HCT116 (cell line): ENCODE results near the gene ADAMTS6. TPM values are rescaled to one million over a fixed set of nuclear protein-coding genes. Genes with fewer than 3 reads are reported as not detected.

Experiments used
- ATAC-seq: fragments of 200-7000 bp; cut with Tn5 transposase; 2 replicates; pipeline ENCODE4 v1.9.1; 2020; ENCODE audit warnings: mild to moderate bottlenecking, moderate library complexity
- BruUV-seq: library from RNA; stranded (reverse); fragments of 400-500 nt; replicated peaks from 2 replicates; lab custom pipeline; 2021; lab: Mats Ljungman, UMichigan
- CTCF ChIA-PET: fragments of 300-600 bp; sonication (Branson Sonifier 250); formaldehyde crosslinking; loops from one replicate; lab custom pipeline; 2021; ENCODE audit warnings: antibody characterized with exemption; lab: Charles Lee
- POLR2A ChIA-PET: fragments of 300-600, 350-600 bp; sonication (Branson Sonifier 250); formaldehyde crosslinking; loops from one replicate; lab custom pipeline; 2021; ENCODE audit warnings: antibody characterized with exemption; lab: Charles Lee
- RAD21 ChIA-PET, 2 experiments: fragments of 300-600 bp; sonication (Branson Sonifier 250); formaldehyde crosslinking; loops; one replicate each; lab custom pipeline; 2023; ENCODE audit warnings: low total read pairs in 2 of 2; ENCODE audit not compliant: uncharacterized antibody in 2 of 2, unreplicated experiment in 2 of 2, low non-redundant PET in 1 of 2; lab: Charles Lee
- DNase-seq: peaks from one replicate; pipeline ENCODE4 v3.0.0-alpha.2; 2010; ENCODE audit warnings: low read depth, low spot score
- H2AFZ ChIP-seq: fragments of 200-600 bp; shearing (Covaris generic), sonication (generic); 2 replicates; pipeline ENCODE4 v1.6.1; 2017; ENCODE audit warnings: low read depth, mixed run types, mixed read lengths, antibody characterized with exemption, low read length; ENCODE audit not compliant: poor library complexity, severe bottlenecking
- H3K27ac ChIP-seq: 2 replicates; pipeline ENCODE4 v1.5.1; 2012; ENCODE audit warnings: low read depth, low read length
- H3K27me3 ChIP-seq: fragments of 200-600 bp; sonication (generic); 2 replicates; pipeline ENCODE4 v1.6.1; 2016; ENCODE audit warnings: mixed run types, low read length, mixed read lengths; ENCODE audit not compliant: insufficient read depth
- H3K36me3 ChIP-seq, 2 experiments: fragments of 200-500 bp in 1 of 2; fragments of 200-600 bp in 1 of 2; sonication (Bioruptor generic) in 1 of 2; sonication (generic) in 1 of 2; 2 replicates each; pipeline versions ENCODE4 v1.5.1 to v1.6.1; 2014 to 2016; ENCODE audit warnings: low read length in 2 of 2, inconsistent platforms in 1 of 2, mixed read lengths in 1 of 2, mixed run types in 1 of 2; ENCODE audit not compliant: insufficient read depth in 2 of 2, control insufficient read depth in 1 of 2
- H3K4me1 ChIP-seq, 2 experiments: fragments of 200-600 bp in 1 of 2; sonication (generic) in 1 of 2; 2 replicates each; pipeline versions ENCODE4 v1.5.1 to v1.6.1; 2012 to 2017; ENCODE audit warnings: low read length in 2 of 2, inconsistent platforms in 1 of 2, mild to moderate bottlenecking in 1 of 2, mixed read lengths in 1 of 2, mixed run types in 1 of 2, moderate library complexity in 1 of 2; ENCODE audit not compliant: insufficient read depth in 2 of 2, control insufficient read depth in 1 of 2
- H3K4me2 ChIP-seq: fragments of 200-600 bp; sonication (generic); 2 replicates; pipeline ENCODE4 v1.6.1; 2017; ENCODE audit warnings: mixed run types, low read length, mixed read lengths
- H3K4me3 ChIP-seq, 2 experiments: fragments of 200-600 bp in 1 of 2; sonication (generic) in 1 of 2; replicated peaks in 1 of 2; 2 replicates each; pipeline ENCODE4 v1.5.1; 2011 to 2016; ENCODE audit warnings: low read length in 2 of 2, control low read depth in 1 of 2, low read depth in 1 of 2, mild to moderate bottlenecking in 1 of 2, mixed read lengths in 1 of 2, mixed run types in 1 of 2
- H3K79me2 ChIP-seq: fragments of 200-600 bp; sonication (generic); 2 replicates; pipeline ENCODE4 v1.6.1; 2017; ENCODE audit warnings: mild to moderate bottlenecking, mixed run types, low read length, moderate library complexity, mixed read lengths; ENCODE audit not compliant: insufficient read depth
- H3K9ac ChIP-seq: fragments of 200-600 bp; sonication (generic); 2 replicates; pipeline ENCODE4 v1.6.1; 2016; ENCODE audit warnings: low read length, mixed read lengths
- H3K9me2 ChIP-seq: fragments of 200-600 bp; sonication (generic), shearing (Covaris generic); 2 replicates; pipeline ENCODE4 v1.6.1; 2017; ENCODE audit warnings: mixed run types, mild to moderate bottlenecking, moderate library complexity; ENCODE audit not compliant: insufficient read depth
- H3K9me3 ChIP-seq, 2 experiments: fragments of 200-500 bp in 1 of 2; fragments of 200-600 bp in 1 of 2; sonication (Bioruptor generic) in 1 of 2; sonication (generic) in 1 of 2; 2 replicates each; pipeline ENCODE4 v1.6.1; 2014 to 2017; ENCODE audit warnings: low read length in 2 of 2, mixed read lengths in 2 of 2, inconsistent platforms in 1 of 2, low read depth in 1 of 2, mild to moderate bottlenecking in 1 of 2, mixed run types in 1 of 2, moderate library complexity in 1 of 2; ENCODE audit not compliant: control insufficient read depth in 1 of 2, insufficient read depth in 1 of 2
- H4K20me1 ChIP-seq: fragments of 200-600 bp; sonication (generic), shearing (Covaris generic); 2 replicates; pipeline ENCODE4 v1.6.1; 2017; ENCODE audit warnings: mixed run types, mild to moderate bottlenecking, moderate library complexity; ENCODE audit not compliant: insufficient read depth
- CEBPB ChIP-seq: IDR thresholded peaks from 2 replicates; pipeline ENCODE4 v1.6.1; 2012; ENCODE audit warnings: low read depth
- ELF1 ChIP-seq: IDR thresholded peaks from 2 replicates; pipeline ENCODE4 v1.6.1; 2012; ENCODE audit warnings: low read depth, borderline replicate concordance
- EZH2 ChIP-seq: fragments of 200-600 bp; sonication (generic); IDR thresholded peaks from 2 replicates; pipeline ENCODE4 v1.6.1; 2017; ENCODE audit warnings: antibody characterized with exemption, mixed run types
- EZH2phosphoT487 ChIP-seq: fragments of 200-600 bp; IDR thresholded peaks from 2 replicates; pipeline ENCODE4 v1.6.1; 2018; ENCODE audit warnings: antibody characterized with exemption, borderline replicate concordance
- FOSL1 ChIP-seq: IDR thresholded peaks from 2 replicates; pipeline ENCODE4 v1.6.1; 2012; ENCODE audit warnings: low read depth
- MAX ChIP-seq: IDR thresholded peaks from 2 replicates; pipeline ENCODE4 v1.6.1; 2012
- POLR2A ChIP-seq: IDR thresholded peaks from 2 replicates; pipeline ENCODE4 v1.7.0; 2011; ENCODE audit warnings: borderline replicate concordance; ENCODE audit not compliant: insufficient read depth, insufficient read length; ENCODE audit errors: extremely low read depth
- POLR2AphosphoS5 ChIP-seq: IDR thresholded peaks from 2 replicates; pipeline ENCODE4 v1.6.1; 2011; ENCODE audit warnings: mild to moderate bottlenecking, low read depth, low read length, moderate library complexity
- RAD21 ChIP-seq: IDR thresholded peaks from 2 replicates; pipeline ENCODE4 v1.6.1; 2012; ENCODE audit warnings: low read depth, mild to moderate bottlenecking
- TCF7L2 ChIP-seq: IDR thresholded peaks from 2 replicates; pipeline ENCODE4 v1.7.0; 2011; ENCODE audit warnings: borderline replicate concordance, inconsistent platforms; ENCODE audit not compliant: insufficient read depth, insufficient read length; ENCODE audit errors: extremely low read depth
- ZNF274 ChIP-seq: fragments of 200-500 bp; sonication (Bioruptor generic); IDR thresholded peaks from 2 replicates; pipeline ENCODE4 v1.6.1; 2014; ENCODE audit warnings: mild to moderate bottlenecking, low read depth, low read length, inconsistent platforms
- intact Hi-C: fragments of 100-400 bp; cut with micrococcal nuclease; formaldehyde crosslinking; loops from 2 replicates; pipeline ENCODE4 v1.10.0; 2022
- total RNA-seq: library from RNA; stranded (reverse); gene quantifications from one replicate; pipeline ENCODE4 v1.2.1, GENCODE V29; 2021; ENCODE audit not compliant: unreplicated experiment
- TF ChIP-seq, protein P1 (sequence below), 3 experiments: fragments of 200-600 bp in 1 of 3; sonication (generic) in 1 of 3; IDR thresholded peaks in 2 of 3; conservative IDR thresholded peaks in 1 of 3; 2 replicates each; pipeline ENCODE4 v1.5.1; 2012 to 2017; ENCODE audit warnings: low read depth in 2 of 3, low read length in 2 of 3, antibody characterized with exemption in 1 of 3, borderline replicate concordance in 1 of 3, control low read depth in 1 of 3, mild to moderate bottlenecking in 1 of 3, mixed read lengths in 1 of 3, mixed run types in 1 of 3, moderate library complexity in 1 of 3; ENCODE audit not compliant: insufficient read depth in 1 of 3
- TF ChIP-seq, protein P2 (sequence below): IDR thresholded peaks from 2 replicates; pipeline ENCODE4 v1.6.1; 2011; ENCODE audit warnings: mild to moderate bottlenecking, low read length, moderate library complexity; ENCODE audit not compliant: insufficient replicate concordance; ENCODE audit errors: extremely low read depth
- TF ChIP-seq, protein P3 (sequence below): IDR thresholded peaks from 2 replicates; pipeline ENCODE4 v1.6.1; 2012; ENCODE audit warnings: low read depth

ADAMTS6 gene
- total RNA-seq, 1 experiment from 2014 or later: 0.93 TPM

- TF ChIP-seq, protein P1, sequence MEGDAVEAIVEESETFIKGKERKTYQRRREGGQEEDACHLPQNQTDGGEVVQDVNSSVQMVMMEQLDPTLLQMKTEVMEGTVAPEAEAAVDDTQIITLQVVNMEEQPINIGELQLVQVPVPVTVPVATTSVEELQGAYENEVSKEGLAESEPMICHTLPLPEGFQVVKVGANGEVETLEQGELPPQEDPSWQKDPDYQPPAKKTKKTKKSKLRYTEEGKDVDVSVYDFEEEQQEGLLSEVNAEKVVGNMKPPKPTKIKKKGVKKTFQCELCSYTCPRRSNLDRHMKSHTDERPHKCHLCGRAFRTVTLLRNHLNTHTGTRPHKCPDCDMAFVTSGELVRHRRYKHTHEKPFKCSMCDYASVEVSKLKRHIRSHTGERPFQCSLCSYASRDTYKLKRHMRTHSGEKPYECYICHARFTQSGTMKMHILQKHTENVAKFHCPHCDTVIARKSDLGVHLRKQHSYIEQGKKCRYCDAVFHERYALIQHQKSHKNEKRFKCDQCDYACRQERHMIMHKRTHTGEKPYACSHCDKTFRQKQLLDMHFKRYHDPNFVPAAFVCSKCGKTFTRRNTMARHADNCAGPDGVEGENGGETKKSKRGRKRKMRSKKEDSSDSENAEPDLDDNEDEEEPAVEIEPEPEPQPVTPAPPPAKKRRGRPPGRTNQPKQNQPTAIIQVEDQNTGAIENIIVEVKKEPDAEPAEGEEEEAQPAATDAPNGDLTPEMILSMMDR (IDR thresholded peaks at IDR 0.05 in 2 of 3, conservative IDR thresholded peaks at IDR 0.05 in 1 of 3; ENCODE audit: borderline replicate concordance in 1 of 3, insufficient read depth in 1 of 3, low read depth in 2 of 3, low read length in 2 of 3): no peak
- TF ChIP-seq EZH2: no peak
- TF ChIP-seq MAX: no peak
Measured at GRCh38 chr5:65356274-65356673, 125.4 kb downstream of the ADAMTS6 start (continued).

- ChIA-PET POLR2A (no interaction called here), CTCF (no interaction called here)
- TF ChIP-seq, protein P1 (IDR thresholded peaks at IDR 0.05 in 2 of 3, conservative IDR thresholded peaks at IDR 0.05 in 1 of 3; ENCODE audit: borderline replicate concordance in 1 of 3, insufficient read depth in 1 of 3, low read depth in 2 of 3, low read length in 2 of 3): no peak
- TF ChIP-seq TCF7L2: no peak
- TF ChIP-seq CEBPB: no peak
- no peak for TF ChIP-seq ZNF274
- no peak for TF ChIP-seq POLR2AphosphoS5
- TF ChIP-seq ELF1: no peak
- no peak for TF ChIP-seq POLR2A
- TF ChIP-seq, protein P2, sequence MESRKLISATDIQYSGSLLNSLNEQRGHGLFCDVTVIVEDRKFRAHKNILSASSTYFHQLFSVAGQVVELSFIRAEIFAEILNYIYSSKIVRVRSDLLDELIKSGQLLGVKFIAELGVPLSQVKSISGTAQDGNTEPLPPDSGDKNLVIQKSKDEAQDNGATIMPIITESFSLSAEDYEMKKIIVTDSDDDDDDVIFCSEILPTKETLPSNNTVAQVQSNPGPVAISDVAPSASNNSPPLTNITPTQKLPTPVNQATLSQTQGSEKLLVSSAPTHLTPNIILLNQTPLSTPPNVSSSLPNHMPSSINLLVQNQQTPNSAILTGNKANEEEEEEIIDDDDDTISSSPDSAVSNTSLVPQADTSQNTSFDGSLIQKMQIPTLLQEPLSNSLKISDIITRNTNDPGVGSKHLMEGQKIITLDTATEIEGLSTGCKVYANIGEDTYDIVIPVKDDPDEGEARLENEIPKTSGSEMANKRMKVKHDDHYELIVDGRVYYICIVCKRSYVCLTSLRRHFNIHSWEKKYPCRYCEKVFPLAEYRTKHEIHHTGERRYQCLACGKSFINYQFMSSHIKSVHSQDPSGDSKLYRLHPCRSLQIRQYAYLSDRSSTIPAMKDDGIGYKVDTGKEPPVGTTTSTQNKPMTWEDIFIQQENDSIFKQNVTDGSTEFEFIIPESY: no peak
- no peak for TF ChIP-seq EZH2
- TF ChIP-seq, protein P3, sequence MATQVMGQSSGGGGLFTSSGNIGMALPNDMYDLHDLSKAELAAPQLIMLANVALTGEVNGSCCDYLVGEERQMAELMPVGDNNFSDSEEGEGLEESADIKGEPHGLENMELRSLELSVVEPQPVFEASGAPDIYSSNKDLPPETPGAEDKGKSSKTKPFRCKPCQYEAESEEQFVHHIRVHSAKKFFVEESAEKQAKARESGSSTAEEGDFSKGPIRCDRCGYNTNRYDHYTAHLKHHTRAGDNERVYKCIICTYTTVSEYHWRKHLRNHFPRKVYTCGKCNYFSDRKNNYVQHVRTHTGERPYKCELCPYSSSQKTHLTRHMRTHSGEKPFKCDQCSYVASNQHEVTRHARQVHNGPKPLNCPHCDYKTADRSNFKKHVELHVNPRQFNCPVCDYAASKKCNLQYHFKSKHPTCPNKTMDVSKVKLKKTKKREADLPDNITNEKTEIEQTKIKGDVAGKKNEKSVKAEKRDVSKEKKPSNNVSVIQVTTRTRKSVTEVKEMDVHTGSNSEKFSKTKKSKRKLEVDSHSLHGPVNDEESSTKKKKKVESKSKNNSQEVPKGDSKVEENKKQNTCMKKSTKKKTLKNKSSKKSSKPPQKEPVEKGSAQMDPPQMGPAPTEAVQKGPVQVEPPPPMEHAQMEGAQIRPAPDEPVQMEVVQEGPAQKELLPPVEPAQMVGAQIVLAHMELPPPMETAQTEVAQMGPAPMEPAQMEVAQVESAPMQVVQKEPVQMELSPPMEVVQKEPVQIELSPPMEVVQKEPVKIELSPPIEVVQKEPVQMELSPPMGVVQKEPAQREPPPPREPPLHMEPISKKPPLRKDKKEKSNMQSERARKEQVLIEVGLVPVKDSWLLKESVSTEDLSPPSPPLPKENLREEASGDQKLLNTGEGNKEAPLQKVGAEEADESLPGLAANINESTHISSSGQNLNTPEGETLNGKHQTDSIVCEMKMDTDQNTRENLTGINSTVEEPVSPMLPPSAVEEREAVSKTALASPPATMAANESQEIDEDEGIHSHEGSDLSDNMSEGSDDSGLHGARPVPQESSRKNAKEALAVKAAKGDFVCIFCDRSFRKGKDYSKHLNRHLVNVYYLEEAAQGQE: no peak
- no peak for TF ChIP-seq EZH2phosphoT487
- no peak for TF ChIP-seq FOSL1
- no peak for TF ChIP-seq RAD21
Measured at GRCh38 chr5:65355301-65355700, 126.4 kb downstream of the ADAMTS6 start.

More at GRCh38 chr5:65355301-65355700, 126.4 kb downstream of the ADAMTS6 start:
- DNase-seq (no peak), ATAC-seq (no peak)
- H3K36me3 ChIP-seq: no peaks in the 10 kb centered on the region
- no peaks in the 10 kb centered on the region for H3K4me1 ChIP-seq
- no peaks in the 10 kb centered on the region for H3K27me3 ChIP-seq
- H3K27ac ChIP-seq: no peak overlapping the region
- no peaks in the 10 kb centered on the region for H3K9me3 ChIP-seq
- intact Hi-C loops: no loop called here
- RAD21 ChIA-PET: no interaction called here
- no peaks in the 10 kb centered on the region for H4K20me1 ChIP-seq
- H3K79me2 ChIP-seq: no peaks in the 10 kb centered on the region
- no peaks in the 10 kb centered on the region for H3K9me2 ChIP-seq
- H3K9ac ChIP-seq: no peak overlapping the region
- H3K4me3 ChIP-seq: no peak overlapping the region
- no TSS peak for BruUV-seq
- no peak overlapping the region for H3K4me2 ChIP-seq
- H2AFZ ChIP-seq: no peak overlapping the region
